ENCODE data around the gene TLCD3B.

The TLCD3B gene, protein sequence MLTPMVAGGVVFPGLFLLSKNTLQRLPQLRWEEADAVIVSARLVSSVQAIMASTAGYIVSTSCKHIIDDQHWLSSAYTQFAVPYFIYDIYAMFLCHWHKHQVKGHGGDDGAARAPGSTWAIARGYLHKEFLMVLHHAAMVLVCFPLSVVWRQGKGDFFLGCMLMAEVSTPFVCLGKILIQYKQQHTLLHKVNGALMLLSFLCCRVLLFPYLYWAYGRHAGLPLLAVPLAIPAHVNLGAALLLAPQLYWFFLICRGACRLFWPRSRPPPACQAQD

DNA sequence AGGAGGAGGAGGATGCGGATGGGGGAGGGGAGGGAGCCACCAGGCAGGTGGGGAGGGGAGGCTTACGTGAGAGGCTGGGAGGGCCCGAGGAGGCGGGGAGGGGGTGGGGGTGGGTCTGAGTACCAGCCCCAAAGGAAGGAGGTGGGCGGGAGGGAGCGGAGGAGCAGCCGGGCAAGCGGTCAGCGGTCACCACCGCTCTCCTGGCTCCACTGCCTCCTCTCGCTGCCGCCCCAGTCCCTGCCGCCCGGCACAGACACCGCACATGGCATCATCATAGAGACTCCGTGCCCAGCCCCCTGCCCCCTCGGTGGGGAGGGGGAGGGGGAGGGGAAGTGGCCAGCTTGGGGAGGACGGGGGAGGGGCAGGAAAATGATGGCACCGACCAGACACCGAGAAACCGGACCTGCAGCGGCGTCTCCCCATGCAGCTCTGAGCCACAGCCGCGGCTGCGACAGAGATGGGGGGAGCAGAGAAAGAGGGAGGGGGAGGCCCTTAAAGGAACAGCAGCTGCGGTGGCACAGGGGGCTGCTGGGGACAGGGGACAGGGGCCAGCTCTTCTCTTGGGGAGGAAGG lies at the start of gene TLCD3B:
Gene TLCD3B, minus strand, starts transcription at position 431 of the 573 bp plus-strand sequence. CDS start 744 bp downstream, outside the sequence.
- TF ChIP-seq POLR2A (IDR thresholded peaks at IDR 0.05; ENCODE audit: low read depth, low read length) = no peak
- DNase-seq (ENCODE audit: insufficient read length, low spot score) (no peak), FAIRE-seq (no peak)

- no peak for TF ChIP-seq POLR2A (IDR thresholded peaks at IDR 0.05; ENCODE audit: low read depth, low read length)
- FAIRE-seq (no peak), DNase-seq (ENCODE audit: insufficient read length, low spot score) (no peak)
Measured at GRCh38 chr16:30079480-30079879, 48.4 kb upstream of the TLCD3B start.

- DNase-seq (ENCODE audit: insufficient read length, low spot score) (no peak), FAIRE-seq (no peak)
- no peak for TF ChIP-seq POLR2A (IDR thresholded peaks at IDR 0.05; ENCODE audit: low read depth, low read length)
Measured at GRCh38 chr16:30078744-30079143, 47.7 kb upstream of the TLCD3B start.

DNA sequence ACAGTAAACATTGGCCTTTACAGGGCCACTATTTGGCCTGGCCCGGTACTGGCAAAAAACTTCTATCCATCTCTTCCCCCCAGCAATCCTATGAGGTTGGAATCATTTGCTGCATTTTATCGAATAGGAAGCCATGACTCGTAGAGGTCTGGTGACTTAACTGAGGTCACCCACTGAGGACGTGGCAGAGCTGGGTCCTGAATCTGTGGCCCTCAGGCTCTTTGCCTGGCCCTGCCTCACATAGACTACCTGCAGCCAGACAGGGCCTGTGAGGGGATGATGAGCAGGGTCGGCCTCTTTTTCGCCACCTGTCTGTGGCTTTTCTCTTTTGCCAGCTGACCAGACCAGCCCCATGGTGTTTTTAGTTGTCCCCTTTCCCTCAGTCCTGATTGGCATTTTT lies 46.6 kb upstream of the TLCD3B start:
- DNase-seq (ENCODE audit: insufficient read length, low spot score) = no peak
- TF ChIP-seq POLR2A (IDR thresholded peaks at IDR 0.05; ENCODE audit: low read depth, low read length) = no peak
- no peak for FAIRE-seq

GRCh38 chr16:30076276-30076791 lies 45.3 kb upstream of the TLCD3B start:
- FAIRE-seq (no peak), DNase-seq (ENCODE audit: insufficient read length, low spot score) (no peak)
- TF ChIP-seq POLR2A (IDR thresholded peaks at IDR 0.05; ENCODE audit: low read depth, low read length) = no peak

- FAIRE-seq = no peak
- TF ChIP-seq POLR2A (IDR thresholded peaks at IDR 0.05; ENCODE audit: low read depth, low read length) = peak; percentile 62
Measured at GRCh38 chr16:30075503-30076275, 44.6 kb upstream of the TLCD3B start, which contains the start of gene PPP4C. Gene PPP4C (plus strand): TSS chr16:30075994. CDS start chr16:30076378, 384 bp downstream.

DNA sequence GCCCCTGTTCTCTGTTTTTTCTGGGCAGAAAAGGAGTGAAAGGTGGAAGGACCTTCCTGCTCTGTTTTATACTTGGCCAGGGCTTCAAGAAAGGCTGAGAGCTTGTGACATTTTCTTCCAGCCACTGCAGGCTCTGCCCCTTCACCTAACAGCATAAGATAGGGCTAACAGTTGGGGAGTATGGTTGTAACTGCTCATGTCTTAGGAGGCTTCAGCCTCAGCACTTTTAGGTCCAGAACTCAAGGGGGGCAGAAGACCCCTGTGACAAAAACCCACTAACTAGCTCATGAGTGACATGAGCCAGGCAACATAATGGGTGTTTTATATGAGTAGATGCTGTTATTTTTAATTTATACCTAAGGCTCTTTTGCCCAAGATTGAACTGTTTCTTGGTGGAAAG lies 39.4 kb upstream of the TLCD3B start:
- TF ChIP-seq POLR2A (IDR thresholded peaks at IDR 0.05; ENCODE audit: low read depth, low read length) = no peak
- no peak for DNase-seq (ENCODE audit: insufficient read length, low spot score)
- FAIRE-seq = no peak

More at GRCh38 chr16:30075503-30076275, 44.6 kb upstream of the TLCD3B start, which contains the start of gene PPP4C:
- DNase-seq (ENCODE audit: insufficient read length, low spot score) = peak; percentile 92

DNA sequence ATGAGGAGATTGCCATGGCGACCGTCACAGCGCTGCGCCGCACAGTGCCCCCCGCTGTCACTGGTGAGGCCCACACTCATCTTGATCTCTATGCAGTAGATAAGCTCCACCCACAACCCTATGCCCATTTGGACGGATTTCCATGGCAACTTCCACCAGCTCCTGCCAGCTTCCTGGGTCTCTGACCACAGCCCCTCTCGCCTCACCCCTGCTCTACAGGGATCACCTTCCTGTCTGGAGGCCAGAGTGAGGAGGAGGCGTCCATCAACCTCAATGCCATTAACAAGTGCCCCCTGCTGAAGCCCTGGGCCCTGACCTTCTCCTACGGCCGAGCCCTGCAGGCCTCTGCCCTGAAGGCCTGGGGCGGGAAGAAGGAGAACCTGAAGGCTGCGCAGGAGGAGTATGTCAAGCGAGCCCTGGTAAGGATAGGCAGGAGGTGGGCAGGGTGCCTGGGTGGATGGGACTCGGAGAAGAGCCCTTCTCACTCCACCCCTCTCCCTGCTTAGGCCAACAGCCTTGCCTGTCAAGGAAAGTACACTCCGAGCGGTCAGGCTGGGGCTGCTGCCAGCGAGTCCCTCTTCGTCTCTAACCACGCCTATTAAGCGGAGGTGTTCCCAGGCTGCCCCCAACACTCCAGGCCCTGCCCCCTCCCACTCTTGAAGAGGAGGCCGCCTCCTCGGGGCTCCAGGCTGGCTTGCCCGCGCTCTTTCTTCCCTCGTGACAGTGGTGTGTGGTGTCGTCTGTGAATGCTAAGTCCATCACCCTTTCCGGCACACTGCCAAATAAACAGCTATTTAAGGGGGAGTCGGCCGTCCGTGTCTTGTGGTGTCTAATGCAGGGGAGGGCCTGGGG lies 38.8 kb upstream of the TLCD3B start:
- no peak for DNase-seq (ENCODE audit: insufficient read length, low spot score)
- no peak for TF ChIP-seq POLR2A (IDR thresholded peaks at IDR 0.05; ENCODE audit: low read depth, low read length)
- FAIRE-seq = no peak

- FAIRE-seq = no peak
- no peak for TF ChIP-seq POLR2A (IDR thresholded peaks at IDR 0.05; ENCODE audit: low read depth, low read length)
- no peak for DNase-seq (ENCODE audit: insufficient read length, low spot score)
Measured at GRCh38 chr16:30068750-30069610, 37.9 kb upstream of the TLCD3B start.

GRCh38 chr16:30068333-30068732 lies 37.3 kb upstream of the TLCD3B start:
- no peak for TF ChIP-seq POLR2A (IDR thresholded peaks at IDR 0.05; ENCODE audit: low read depth, low read length)
- DNase-seq (ENCODE audit: insufficient read length, low spot score) = no peak
- FAIRE-seq = no peak

DNA sequence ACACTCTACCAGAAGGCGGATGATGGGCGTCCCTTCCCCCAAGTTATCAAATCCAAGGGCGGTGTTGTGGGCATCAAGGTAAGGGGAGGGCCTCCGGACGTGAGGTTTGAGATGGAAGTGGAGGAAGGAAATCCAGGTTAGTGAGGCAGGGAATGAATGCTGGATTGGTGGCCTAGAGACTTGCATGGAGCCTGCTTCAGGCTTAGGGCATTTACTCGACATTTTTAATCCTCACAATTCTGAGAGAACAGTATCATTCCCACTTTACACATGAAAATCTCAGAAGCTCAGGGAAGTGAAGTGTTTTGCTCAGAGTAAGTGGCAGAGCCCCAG lies 36.5 kb upstream of the TLCD3B start:
- FAIRE-seq = no peak
- DNase-seq (ENCODE audit: insufficient read length, low spot score) = no peak
- no peak for TF ChIP-seq POLR2A (IDR thresholded peaks at IDR 0.05; ENCODE audit: low read depth, low read length)

DNA sequence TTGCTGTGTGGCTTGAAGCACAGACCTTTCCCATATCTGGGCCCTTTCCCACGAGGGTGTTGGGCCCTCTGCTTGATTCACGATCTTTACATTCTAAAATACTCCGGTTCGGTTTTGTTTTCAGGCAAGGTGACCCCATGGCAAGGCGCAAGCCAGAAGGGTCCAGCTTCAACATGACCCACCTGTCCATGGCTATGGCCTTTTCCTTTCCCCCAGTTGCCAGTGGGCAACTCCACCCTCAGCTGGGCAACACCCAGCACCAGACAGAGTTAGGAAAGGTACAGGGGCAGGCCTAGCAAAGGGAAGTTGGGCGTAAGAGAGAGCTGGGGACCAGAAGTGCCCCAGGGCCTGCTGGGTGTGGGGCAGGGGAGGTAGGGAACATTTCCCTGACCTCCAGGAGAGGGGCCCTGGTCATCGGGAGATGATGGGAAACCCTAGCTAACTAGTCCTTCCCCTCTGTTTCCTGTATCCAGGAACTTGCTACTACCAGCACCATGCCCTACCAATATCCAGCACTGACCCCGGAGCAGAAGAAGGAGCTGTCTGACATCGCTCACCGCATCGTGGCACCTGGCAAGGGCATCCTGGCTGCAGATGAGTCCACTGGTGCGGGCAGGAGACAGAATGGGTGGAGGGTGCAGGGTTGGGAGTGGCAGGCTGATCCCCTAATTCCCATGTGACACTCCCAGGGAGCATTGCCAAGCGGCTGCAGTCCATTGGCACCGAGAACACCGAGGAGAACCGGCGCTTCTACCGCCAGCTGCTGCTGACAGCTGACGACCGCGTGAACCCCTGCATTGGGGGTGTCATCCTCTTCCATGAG lies 35.9 kb upstream of the TLCD3B start:
- FAIRE-seq = no peak
- DNase-seq (ENCODE audit: insufficient read length, low spot score) = no peak
- no peak for TF ChIP-seq POLR2A (IDR thresholded peaks at IDR 0.05; ENCODE audit: low read depth, low read length)
